MCF 10A (cell line): Measurements from ENCODE around the gene HSP90AB1. TPM values are rescaled to one million over a fixed set of nuclear protein-coding genes. Genes with fewer than 3 reads are reported as not detected.

ENCODE experiments used
- BruUV-seq: library from RNA; stranded (reverse); fragments of 400-500 nt; replicated peaks from 2 replicates; lab custom pipeline; 2021; lab: Mats Ljungman, UMichigan
- CTCF ChIA-PET: fragments of 300-600 bp; sonication (Branson Sonifier 250); formaldehyde crosslinking; extraction: SDS; loops from one replicate; lab custom pipeline; 2021; ENCODE audit warnings: antibody characterized with exemption, inconsistent platforms; lab: Yijun Ruan, JAX
- POLR2A ChIA-PET: fragments of 300-600, 350-650 bp; sonication (Branson Sonifier 250); formaldehyde crosslinking; extraction: SDS; loops from one replicate; lab custom pipeline; 2020; ENCODE audit warnings: antibody characterized with exemption, inconsistent platforms; lab: Yijun Ruan, JAX
- DNase-seq: peaks from one replicate; pipeline ENCODE4 v3.0.0-alpha.2; 2018; ENCODE audit not compliant: unreplicated experiment
- H3K27ac Mint-ChIP-seq: one replicate; pipeline ENCODE4 v1.8.0; 2022; ENCODE audit warnings: mild to moderate bottlenecking, low read depth, mixed read lengths; ENCODE audit not compliant: unreplicated experiment
- H3K27me3 Mint-ChIP-seq: one replicate; pipeline ENCODE4 v1.8.0; 2022; ENCODE audit warnings: mixed read lengths; ENCODE audit not compliant: insufficient read depth, unreplicated experiment
- H3K36me3 Mint-ChIP-seq: one replicate; pipeline ENCODE4 v1.8.0; 2022; ENCODE audit warnings: mild to moderate bottlenecking, moderate library complexity, mixed read lengths; ENCODE audit not compliant: insufficient read depth, unreplicated experiment
- H3K4me1 Mint-ChIP-seq: one replicate; pipeline ENCODE4 v1.8.0; 2022; ENCODE audit warnings: mixed read lengths; ENCODE audit not compliant: insufficient read depth, unreplicated experiment
- H3K4me3 Mint-ChIP-seq: one replicate; pipeline ENCODE4 v1.8.0; 2022; ENCODE audit warnings: mild to moderate bottlenecking, moderate library complexity, mixed read lengths; ENCODE audit not compliant: unreplicated experiment
- H3K9me3 Mint-ChIP-seq: one replicate; pipeline ENCODE4 v1.8.0; 2022; ENCODE audit warnings: mixed read lengths; ENCODE audit not compliant: unreplicated experiment
- intact Hi-C: fragments of 100-400 bp; cut with micrococcal nuclease; formaldehyde crosslinking; loops from 2 replicates; pipeline ENCODE4 v1.14.1; 2022
- total RNA-seq: library from RNA; stranded (reverse); gene quantifications from 2 replicates; pipeline ENCODE4 v1.2.3, GENCODE V29; 2022
- TF ChIP-seq, protein P1 (sequence below): fragments of 200-600 bp; IDR thresholded peaks from one replicate; pipeline ENCODE4 v1.8.0; 2022; ENCODE audit warnings: antibody characterized with exemption, mild to moderate bottlenecking; ENCODE audit not compliant: unreplicated experiment

Gene HSP90AB1
- total RNA-seq, 1 experiment from 2014 or later: 577 TPM

DNA sequence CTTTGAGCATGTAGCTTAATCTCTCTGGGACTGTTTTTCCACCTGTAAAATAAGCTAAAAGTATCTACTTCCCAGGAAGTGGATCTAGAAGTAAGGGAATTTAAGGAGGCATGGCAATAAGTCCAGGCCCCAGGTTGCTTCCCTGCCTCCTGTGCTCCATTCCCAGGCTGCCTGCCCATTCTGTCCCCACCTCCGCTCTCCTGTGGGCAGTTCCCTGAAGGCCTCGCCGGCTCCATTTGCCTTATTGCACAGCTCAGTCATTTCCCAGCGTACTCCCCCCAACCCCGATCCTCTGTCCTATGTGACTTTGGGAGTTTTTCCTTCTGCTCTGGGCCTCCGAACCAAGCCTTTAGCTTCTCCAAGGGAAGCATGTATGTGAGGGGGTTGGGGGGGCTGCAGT, 18.9 kb upstream of the HSP90AB1 start:
- no TSS peak for BruUV-seq
- POLR2A ChIA-PET: interaction anchor here (0.6 to 1.5 kb wide), 2 partner anchors 17 to 42 kb away, joined by 3 to 4 read pairs; no protein-coding TSS in a partner anchor
- DNase-seq: no peak
- no peaks in the 10 kb centered on the region for H3K36me3 Mint-ChIP-seq
- no peaks in the 10 kb centered on the region for H3K9me3 Mint-ChIP-seq
- no peak overlapping the region for H3K4me3 Mint-ChIP-seq
- CTCF ChIA-PET: interaction anchor here (0.6 to 1.6 kb wide), 7 partner anchors 8 to 150 kb away, joined by 3 to 9 read pairs (median 4); partner anchors contain the start of gene SLC35B2
- peaks cover 37% of the 10 kb centered on the region for H3K4me1 Mint-ChIP-seq
- intact Hi-C loops: no loop called here
- no peak overlapping the region for H3K27ac Mint-ChIP-seq
- no peaks in the 10 kb centered on the region for H3K27me3 Mint-ChIP-seq
- TF ChIP-seq, protein P1, sequence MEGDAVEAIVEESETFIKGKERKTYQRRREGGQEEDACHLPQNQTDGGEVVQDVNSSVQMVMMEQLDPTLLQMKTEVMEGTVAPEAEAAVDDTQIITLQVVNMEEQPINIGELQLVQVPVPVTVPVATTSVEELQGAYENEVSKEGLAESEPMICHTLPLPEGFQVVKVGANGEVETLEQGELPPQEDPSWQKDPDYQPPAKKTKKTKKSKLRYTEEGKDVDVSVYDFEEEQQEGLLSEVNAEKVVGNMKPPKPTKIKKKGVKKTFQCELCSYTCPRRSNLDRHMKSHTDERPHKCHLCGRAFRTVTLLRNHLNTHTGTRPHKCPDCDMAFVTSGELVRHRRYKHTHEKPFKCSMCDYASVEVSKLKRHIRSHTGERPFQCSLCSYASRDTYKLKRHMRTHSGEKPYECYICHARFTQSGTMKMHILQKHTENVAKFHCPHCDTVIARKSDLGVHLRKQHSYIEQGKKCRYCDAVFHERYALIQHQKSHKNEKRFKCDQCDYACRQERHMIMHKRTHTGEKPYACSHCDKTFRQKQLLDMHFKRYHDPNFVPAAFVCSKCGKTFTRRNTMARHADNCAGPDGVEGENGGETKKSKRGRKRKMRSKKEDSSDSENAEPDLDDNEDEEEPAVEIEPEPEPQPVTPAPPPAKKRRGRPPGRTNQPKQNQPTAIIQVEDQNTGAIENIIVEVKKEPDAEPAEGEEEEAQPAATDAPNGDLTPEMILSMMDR: no peak

DNA sequence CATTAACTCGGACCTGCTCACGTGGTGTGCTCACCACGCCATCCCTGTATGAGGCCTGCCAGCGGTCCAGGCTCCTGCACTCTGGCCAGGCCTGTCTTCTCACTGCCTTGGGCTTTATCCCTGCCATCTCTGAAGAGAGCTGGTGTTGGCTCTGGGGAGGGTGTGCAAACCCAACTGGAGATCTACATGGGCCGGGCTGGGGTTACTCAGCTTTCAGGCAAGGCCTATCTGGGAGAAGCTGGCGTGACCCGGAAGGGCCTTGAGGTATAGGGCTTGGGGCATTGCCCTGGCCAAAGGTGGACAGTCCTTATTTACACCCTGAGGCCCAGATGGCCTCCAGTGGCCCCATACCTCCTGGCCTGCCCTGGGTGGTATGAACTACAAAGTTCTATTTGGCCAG, 18.5 kb upstream of the HSP90AB1 start:
- DNase-seq: no peak
- Mint-ChIP-seq H3K27me3 (no peaks in the 10 kb centered on the region), H3K36me3 (no peaks in the 10 kb centered on the region), H3K4me1 (peaks cover 35% of the 10 kb centered on the region), H3K4me3 (no peak overlapping the region), H3K27ac (no peak overlapping the region), H3K9me3 (no peaks in the 10 kb centered on the region)
- ChIA-PET CTCF (interaction anchor here (0.6 to 1.6 kb wide), 6 partner anchors 9 to 149 kb away, joined by 3 to 7 read pairs (median 4); partner anchors contain the start of gene SLC35B2), POLR2A (no interaction called here)
- TF ChIP-seq, protein P1: no peak
- no TSS peak for BruUV-seq
- intact Hi-C loops: no loop called here

DNA sequence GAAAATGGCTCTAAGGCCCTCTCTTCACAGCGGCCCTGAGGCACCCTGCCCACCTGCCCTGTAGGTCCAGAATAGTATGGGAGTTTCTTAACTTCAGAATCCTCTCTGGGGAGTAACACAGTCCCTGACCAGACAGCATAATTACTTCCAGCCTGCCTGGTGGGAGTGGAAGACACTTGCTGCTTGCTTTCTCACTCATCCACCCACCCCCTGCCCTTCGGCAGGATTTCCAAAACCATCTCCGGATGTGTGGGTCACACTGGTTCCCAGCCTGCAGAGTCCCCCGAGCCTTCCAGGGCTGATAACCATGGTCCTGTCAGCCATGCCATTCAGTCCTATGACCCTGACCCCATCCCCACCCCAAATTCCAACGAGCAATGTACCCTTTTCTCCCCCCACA, 18.1 kb upstream of the HSP90AB1 start:
- BruUV-seq: no TSS peak
- Mint-ChIP-seq H3K9me3 (no peaks in the 10 kb centered on the region), H3K4me3 (no peak overlapping the region), H3K4me1 (peaks cover 39% of the 10 kb centered on the region), H3K36me3 (no peaks in the 10 kb centered on the region), H3K27ac (no peak overlapping the region), H3K27me3 (no peaks in the 10 kb centered on the region)
- ChIA-PET CTCF (interaction anchor here (1.1 to 1.2 kb wide), 2 partner anchors 10 to 56 kb away, joined by 3 to 4 read pairs; no protein-coding TSS in a partner anchor), POLR2A (no interaction called here)
- intact Hi-C loops: no loop called here
- DNase-seq: no peak
- TF ChIP-seq, protein P1: no peak

DNA sequence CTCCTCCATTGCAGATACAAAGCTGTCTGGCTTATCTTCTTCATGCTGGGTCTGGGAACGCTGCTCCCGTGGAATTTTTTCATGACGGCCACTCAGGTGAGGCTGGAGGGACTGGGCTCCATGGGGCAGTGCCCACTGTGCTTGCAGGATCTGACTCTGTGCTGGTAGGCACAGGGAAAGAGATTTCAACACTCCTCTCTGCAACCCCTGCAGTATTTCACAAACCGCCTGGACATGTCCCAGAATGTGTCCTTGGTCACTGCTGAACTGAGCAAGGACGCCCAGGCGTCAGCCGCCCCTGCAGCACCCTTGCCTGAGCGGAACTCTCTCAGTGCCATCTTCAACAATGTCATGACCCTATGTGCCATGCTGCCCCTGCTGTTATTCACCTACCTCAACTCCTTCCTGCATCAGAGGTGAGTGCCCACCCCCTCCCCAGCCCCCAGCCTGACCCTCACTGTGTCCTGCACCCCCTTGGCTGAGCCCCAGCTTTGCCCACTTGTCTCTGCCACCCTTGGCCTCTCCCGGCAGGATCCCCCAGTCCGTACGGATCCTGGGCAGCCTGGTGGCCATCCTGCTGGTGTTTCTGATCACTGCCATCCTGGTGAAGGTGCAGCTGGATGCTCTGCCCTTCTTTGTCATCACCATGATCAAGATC, 17.4 kb upstream of the HSP90AB1 start:
- no TSS peak for BruUV-seq
- Mint-ChIP-seq H3K27me3 (no peaks in the 10 kb centered on the region), H3K9me3 (no peaks in the 10 kb centered on the region), H3K4me1 (peaks cover 39% of the 10 kb centered on the region), H3K36me3 (no peaks in the 10 kb centered on the region), H3K27ac (no peak overlapping the region), H3K4me3 (no peak overlapping the region)
- TF ChIP-seq, protein P1: no peak
- DNase-seq: no peak
- POLR2A ChIA-PET: interaction anchor here (0.6 to 1.1 kb wide), 2 partner anchors 8 to 26 kb away, joined by 3 read pairs; no protein-coding TSS in a partner anchor
- CTCF ChIA-PET: interaction anchor here (0.7 to 1.4 kb wide), 2 partner anchors 17 to 59 kb away, joined by 3 to 4 read pairs; partner anchors contain the start of gene HSP90AB1
- intact Hi-C loops: no loop called here
